GM12873 (cell line): ENCODE data around the gene FNIP2.

ENCODE experiments used
- CTCF ChIP-seq: IDR thresholded peaks from 2 replicates; pipeline ENCODE4 v1.5.1; 2012; ENCODE audit warnings: low read depth, mild to moderate bottlenecking, moderate library complexity, low read length, control low read depth; ENCODE audit not compliant: insufficient read depth; ENCODE audit errors: missing control alignments

Gene FNIP2

DNA sequence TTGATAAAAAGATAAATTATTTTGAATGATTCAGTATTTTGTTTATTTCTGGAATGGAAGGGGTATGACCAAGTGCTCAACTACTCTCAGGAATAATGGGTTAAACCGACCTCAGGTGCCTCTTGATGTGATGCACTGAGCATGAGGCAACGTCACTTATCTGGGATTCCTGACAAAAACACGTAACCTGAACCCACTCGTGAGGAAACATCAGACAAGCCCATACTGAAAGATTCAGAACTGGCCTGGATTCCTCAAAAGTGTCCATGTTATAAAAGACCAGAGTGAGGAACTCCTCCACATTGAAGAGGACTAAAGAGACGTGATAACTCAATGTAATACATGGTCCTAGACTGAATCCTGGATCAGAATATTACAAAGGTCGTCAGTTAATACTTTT lies 144.0 kb downstream of the FNIP2 start:
- TF ChIP-seq CTCF, result no peak

DNA sequence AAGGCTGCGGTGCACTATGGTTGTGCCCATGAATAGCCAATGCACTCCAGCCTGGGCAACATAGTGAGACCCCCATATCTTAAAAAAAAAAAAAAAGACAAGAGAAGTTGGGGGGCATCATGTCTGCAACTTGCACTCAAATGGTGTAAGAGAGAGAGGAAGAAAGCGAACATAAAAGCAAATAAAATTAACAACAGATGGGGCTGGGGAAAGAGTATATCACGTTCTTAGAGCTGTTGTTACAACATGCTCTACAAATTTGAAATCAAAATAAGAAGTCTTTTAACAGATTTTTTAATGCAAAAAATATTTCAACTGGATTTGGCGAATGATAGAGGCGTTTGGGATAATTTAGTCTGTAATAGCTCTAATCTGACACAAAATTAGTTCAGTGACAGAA lies 144.9 kb downstream of the FNIP2 start:
- TF ChIP-seq CTCF, result no peak

- no peak for TF ChIP-seq CTCF
Observed at GRCh38 chr4:158914218-158914617, 145.4 kb downstream of the FNIP2 start.

GRCh38 chr4:158915683-158916241 lies 146.9 kb downstream of the FNIP2 start:
- no peak for TF ChIP-seq CTCF

- TF ChIP-seq CTCF, result no peak
Observed at GRCh38 chr4:158929939-158930638, 161.3 kb downstream of the FNIP2 start.

GRCh38 chr4:158930639-158930972 lies 161.8 kb downstream of the FNIP2 start:
- no peak for TF ChIP-seq CTCF

DNA sequence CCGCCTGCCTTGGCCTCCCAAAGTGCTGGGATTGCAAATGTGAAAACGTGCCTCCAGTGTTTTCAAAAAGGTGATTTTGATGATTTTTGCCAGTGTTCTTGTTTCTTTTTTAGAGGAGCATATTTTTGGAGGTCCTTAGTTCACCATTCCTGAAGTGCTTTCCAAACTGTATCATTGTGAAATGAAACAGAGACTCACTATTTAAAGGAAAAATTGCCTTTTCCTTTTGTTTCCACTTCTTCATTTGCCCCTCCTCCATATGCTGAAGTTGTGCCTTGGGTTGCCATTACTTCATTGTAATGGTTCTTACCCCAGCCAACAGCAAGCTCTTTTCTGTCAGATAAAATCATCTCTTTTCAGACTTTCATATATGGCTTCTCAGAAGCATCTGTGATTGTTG lies 164.4 kb downstream of the FNIP2 start:
- no peak for TF ChIP-seq CTCF
